Measurements from ENCODE around the gene FOXP4.
"Not testable (repeated sequence)": the region's sequence is repeated elsewhere in the genome, so short reads cannot be mapped to it uniquely, and the experiment has no call there.

Gene FOXP4

GRCh38 chr6:41615311-41615710, 69.1 kb downstream of the FOXP4 start:
- TF ChIP-seq CTCF (IDR thresholded peaks at IDR 0.05; ENCODE audit: borderline replicate concordance, insufficient read depth, low read depth, low read length): no peak
- H3K4me3 ChIP-seq (ENCODE audit: low read depth, low read length): no peak overlapping the region

DNA sequence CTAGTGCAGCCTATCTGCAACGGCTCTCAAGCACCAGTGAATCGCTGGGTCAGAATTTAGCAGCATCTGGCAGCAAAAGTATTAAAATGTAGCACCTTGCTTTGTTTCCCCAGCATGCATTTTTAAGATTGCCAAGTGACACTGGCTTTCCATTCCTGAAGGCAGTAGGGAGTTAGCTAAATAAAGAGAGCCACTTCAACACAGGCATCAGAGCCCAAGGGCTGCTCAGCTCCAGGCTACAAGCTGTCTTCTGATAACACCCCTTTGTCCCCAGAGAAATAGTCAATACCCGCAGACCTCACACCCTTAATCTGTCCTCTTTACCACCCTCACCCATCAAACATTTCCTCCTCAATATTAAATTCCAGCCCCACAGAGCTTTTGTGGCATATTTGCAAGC, 72.4 kb downstream of the FOXP4 start:
- no peak overlapping the region for H3K4me3 ChIP-seq (ENCODE audit: low read depth, low read length)
- no peak for TF ChIP-seq CTCF (IDR thresholded peaks at IDR 0.05; ENCODE audit: borderline replicate concordance, insufficient read depth, low read depth, low read length)

DNA sequence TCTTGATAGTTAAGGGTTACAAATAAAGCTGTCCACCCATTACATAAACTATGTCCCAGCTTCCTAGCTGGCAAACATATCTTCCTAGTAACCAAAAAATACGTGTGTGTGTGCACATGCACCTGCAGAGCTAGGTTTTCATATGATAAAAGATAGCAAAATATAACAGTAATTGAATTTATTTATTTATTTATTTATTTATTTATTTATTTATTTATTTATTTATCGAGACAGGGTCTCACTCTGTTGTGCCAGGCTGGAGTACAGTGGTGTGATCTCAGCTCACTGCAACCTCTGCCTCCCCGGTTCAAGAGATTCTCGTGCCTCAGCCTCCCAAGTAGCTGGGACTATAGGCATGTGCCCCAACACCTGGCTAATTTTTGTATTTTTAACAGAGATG, 73.0 kb downstream of the FOXP4 start:
- H3K4me3 ChIP-seq (ENCODE audit: low read depth, low read length): not testable (repeated sequence)

- TF ChIP-seq CTCF (IDR thresholded peaks at IDR 0.05; ENCODE audit: borderline replicate concordance, insufficient read depth, low read depth, low read length): no peak
- no peak overlapping the region for H3K4me3 ChIP-seq (ENCODE audit: low read depth, low read length)
Observed at GRCh38 chr6:41621367-41621766, 75.2 kb downstream of the FOXP4 start.

DNA sequence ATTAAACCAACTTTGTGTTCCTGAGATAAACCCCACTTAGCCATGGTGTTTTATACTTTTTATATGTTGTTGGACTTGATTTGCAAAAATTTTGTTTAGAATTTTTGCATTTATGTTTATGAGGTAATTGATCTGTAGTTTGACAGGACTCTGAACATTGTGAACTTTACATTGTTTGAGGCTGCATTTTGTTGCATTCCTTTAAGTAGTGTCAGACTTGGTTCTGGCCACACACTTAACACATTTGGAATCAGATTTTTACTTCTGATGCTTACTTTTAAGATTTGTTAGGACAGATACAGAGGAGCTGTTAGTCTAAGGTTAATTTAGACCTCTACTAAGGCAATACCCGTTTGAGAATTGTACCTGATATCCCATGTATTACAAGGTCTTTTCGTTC, 75.6 kb downstream of the FOXP4 start:
- H3K4me3 ChIP-seq (ENCODE audit: low read depth, low read length): no peak overlapping the region

DNA sequence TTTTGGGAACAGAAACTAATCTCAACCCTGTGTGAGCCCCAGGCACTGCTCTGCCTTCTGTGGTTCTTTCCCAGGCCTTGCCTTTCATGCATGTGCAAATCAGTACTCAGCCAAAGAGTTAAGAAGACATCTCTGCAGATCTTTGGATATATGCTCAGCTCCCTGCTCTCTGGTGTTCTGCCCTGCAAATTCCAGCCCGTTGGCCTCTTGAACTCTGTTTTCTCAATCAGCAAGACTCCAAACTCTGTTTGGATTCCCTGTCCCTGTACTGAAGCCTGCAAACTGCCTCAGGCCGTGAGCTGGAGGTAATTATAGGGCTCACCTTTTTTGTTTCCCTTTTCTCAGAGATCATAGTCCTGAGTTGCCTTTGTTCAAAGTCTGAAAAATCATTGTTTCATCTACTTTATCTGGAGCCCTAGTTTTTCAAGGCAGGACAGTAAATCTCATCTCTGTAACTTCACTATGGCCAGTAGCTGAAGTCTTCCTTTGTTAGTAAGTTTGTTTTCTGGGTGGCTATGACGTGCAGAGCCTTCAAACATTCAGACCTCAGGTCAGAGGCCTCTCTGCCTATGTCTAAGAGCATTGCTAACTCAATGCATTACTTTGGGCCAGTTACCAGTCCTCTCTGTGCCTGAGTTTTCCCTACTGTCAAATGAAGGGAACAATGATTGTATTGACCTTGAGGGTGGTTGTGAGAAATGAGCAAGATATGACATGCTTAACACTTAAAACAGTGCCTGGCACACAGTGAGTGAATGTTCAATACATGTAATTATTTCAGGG, 76.2 kb downstream of the FOXP4 start:
- no peak for TF ChIP-seq CTCF (IDR thresholded peaks at IDR 0.05; ENCODE audit: borderline replicate concordance, insufficient read depth, low read depth, low read length)
- no peak overlapping the region for H3K4me3 ChIP-seq (ENCODE audit: low read depth, low read length)

More for the DNA sequence above, 75.6 kb downstream of the FOXP4 start:
- no peak for TF ChIP-seq CTCF (IDR thresholded peaks at IDR 0.05; ENCODE audit: borderline replicate concordance, insufficient read depth, low read depth, low read length)

DNA sequence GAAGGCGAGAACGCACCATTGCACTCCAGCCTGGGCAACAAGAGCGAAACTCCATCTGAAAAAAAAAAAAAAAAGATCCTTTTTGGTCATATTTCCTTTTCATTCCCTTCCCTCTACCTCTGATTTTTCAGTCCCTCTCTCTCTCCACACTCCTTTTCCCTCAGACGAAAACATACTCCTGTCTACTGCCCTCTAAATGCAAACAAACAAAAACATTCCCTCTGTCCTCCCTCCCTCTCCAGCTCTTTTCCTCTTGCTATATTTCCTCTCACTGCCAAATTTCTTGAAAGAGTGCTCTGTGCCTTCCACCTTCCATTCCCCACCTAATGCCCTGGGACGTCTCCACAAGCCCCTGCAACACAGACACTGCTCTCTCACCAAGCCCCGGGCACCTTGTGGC, 77.1 kb downstream of the FOXP4 start:
- no peak overlapping the region for H3K4me3 ChIP-seq (ENCODE audit: low read depth, low read length)
- TF ChIP-seq CTCF (IDR thresholded peaks at IDR 0.05; ENCODE audit: borderline replicate concordance, insufficient read depth, low read depth, low read length): no peak

Measured in GM12875 (cell line).